ENCODE data around the gene PCDHB5. TPM values are rescaled to one million over a fixed set of nuclear protein-coding genes. Genes with fewer than 3 reads are reported as not detected.
"Not testable (repeated sequence)": the region's sequence is repeated elsewhere in the genome, so short reads cannot be mapped to it uniquely, and the experiment has no call there.

The PCDHB5 gene
- polyA plus RNA-seq, 2 of the 4 experiments (the other 2 are of a cell fraction) = 1.4 to 2.0 TPM

- 50% methylated on average over 11 of the region's 12 CpGs for WGBS (ENCODE audit: missing lambda C conversion rate)
- TF ChIP-seq CEBPB (IDR thresholded peaks at IDR 0.05) (no peak), CHD2 (IDR thresholded peaks at IDR 0.05; ENCODE audit: low read length, partially characterized antibody) (no peak), KDM5A (IDR thresholded peaks at IDR 0.05) (no peak), POLR2AphosphoS2 (conservative IDR thresholded peaks at IDR 0.05; ENCODE audit: low read length) (no peak), EP300 (IDR thresholded peaks at IDR 0.05) (no peak)
- Histone ChIP-seq H3K4me3 (no peak overlapping the region), H3K4me1 (no peaks in the 10 kb centered on the region), H3K27ac (no peak overlapping the region), H3K4me2 (no peak overlapping the region), H3K9me3 (peaks cover 19% of the 10 kb centered on the region; the same call in 2 of the 3 replicates)
- ChIA-PET CTCF (interaction anchor here (1.0 to 1.5 kb wide), 2 partner anchors 13 to 442 kb away, joined by 3 to 4 read pairs; partner anchors contain the start of gene PCDHB5), POLR2A (no interaction called here)
- DNase-seq (ENCODE audit: low read depth in 1 of 2, low spot score in 1 of 2) (no peak), ATAC-seq (no peak), FAIRE-seq (no peak)
Measured at GRCh38 chr5:141121985-141122384, 13.0 kb upstream of the PCDHB5 start.

DNA sequence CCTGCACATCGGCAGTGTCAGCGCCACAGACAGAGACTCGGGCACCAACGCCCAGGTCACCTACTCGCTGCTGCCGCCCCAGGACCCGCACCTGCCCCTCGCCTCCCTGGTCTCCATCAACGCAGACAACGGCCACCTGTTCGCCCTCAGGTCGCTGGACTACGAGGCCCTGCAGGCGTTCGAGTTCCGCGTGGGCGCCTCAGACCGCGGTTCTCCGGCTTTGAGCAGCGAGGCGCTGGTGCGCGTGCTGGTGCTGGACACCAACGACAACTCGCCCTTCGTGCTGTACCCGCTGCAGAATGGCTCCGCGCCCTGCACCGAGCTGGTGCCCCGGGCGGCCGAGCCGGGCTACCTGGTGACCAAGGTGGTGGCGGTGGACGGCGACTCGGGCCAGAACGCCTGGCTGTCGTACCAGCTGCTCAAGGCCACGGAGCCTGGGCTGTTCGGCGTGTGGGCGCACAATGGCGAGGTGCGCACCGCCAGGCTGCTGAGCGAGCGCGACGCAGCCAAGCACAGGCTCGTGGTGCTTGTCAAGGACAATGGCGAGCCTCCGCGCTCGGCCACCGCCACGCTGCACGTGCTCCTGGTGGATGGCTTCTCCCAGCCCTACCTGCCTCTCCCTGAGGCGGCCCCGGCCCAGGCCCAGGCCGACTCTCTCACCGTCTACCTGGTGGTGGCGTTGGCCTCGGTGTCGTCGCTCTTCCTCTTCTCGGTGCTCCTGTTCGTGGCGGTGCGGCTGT lies 11.4 kb upstream of the PCDHB5 start:
- FAIRE-seq; H3K27ac ChIP-seq; DNase-seq (ENCODE audit: low read depth in 1 of 2, low spot score in 1 of 2); POLR2A ChIA-PET; H3K4me3 ChIP-seq; CTCF ChIA-PET; H3K4me2 ChIP-seq; H3K4me1 ChIP-seq; ATAC-seq: not testable (repeated sequence)
- 78% methylated on average over 25 of the region's 73 CpGs for WGBS (ENCODE audit: missing lambda C conversion rate)
- peaks cover 15% of the 10 kb centered on the region; the same call in 1 of the 3 replicates for H3K9me3 ChIP-seq

- no peak for FAIRE-seq
- no peak for DNase-seq (ENCODE audit: low read depth in 1 of 2, low spot score in 1 of 2)
- WGBS (ENCODE audit: missing lambda C conversion rate) = 87% methylated on average over 1 of the region's 1 CpG
- no peak overlapping the region for H3K27ac ChIP-seq
- TF ChIP-seq SREBF2 (IDR thresholded peaks at IDR 0.05) (no peak), JUN (IDR thresholded peaks at IDR 0.05) (no peak), MAFK (IDR thresholded peaks at IDR 0.05; ENCODE audit: partially characterized antibody) (no peak), HES2 (IDR thresholded peaks at IDR 0.05) (no peak), PBX3 (IDR thresholded peaks at IDR 0.05) (no peak), CBX8 (IDR thresholded peaks at IDR 0.05) (no peak), USF2 (IDR thresholded peaks at IDR 0.05) (no peak), CHD2 (IDR thresholded peaks at IDR 0.05; ENCODE audit: low read length, partially characterized antibody) (no peak), ELK1 (IDR thresholded peaks at IDR 0.05; ENCODE audit: low read depth, low read length) (no peak), JUNB (IDR thresholded peaks at IDR 0.05) (no peak), HOXB13 (CRISPR knock-in tag; IDR thresholded peaks at IDR 0.05; ENCODE audit: low read depth) (no peak)
- H3K9me3 ChIP-seq = peaks cover 15% of the 10 kb centered on the region; the same call in 1 of the 3 replicates
- ChIA-PET POLR2A (no interaction called here), CTCF (interaction anchor here (1.5 to 2.0 kb wide), 2 partner anchors 33 to 86 kb away, joined by 5 to 6 read pairs; partner anchors contain the start of gene PCDHB2)
- H3K4me3 ChIP-seq = no peak overlapping the region
- no peak for ATAC-seq
- no peak overlapping the region for H3K4me2 ChIP-seq
- H3K4me1 ChIP-seq = no peaks in the 10 kb centered on the region
Measured at GRCh38 chr5:141127305-141127704, 7.7 kb upstream of the PCDHB5 start.

DNA sequence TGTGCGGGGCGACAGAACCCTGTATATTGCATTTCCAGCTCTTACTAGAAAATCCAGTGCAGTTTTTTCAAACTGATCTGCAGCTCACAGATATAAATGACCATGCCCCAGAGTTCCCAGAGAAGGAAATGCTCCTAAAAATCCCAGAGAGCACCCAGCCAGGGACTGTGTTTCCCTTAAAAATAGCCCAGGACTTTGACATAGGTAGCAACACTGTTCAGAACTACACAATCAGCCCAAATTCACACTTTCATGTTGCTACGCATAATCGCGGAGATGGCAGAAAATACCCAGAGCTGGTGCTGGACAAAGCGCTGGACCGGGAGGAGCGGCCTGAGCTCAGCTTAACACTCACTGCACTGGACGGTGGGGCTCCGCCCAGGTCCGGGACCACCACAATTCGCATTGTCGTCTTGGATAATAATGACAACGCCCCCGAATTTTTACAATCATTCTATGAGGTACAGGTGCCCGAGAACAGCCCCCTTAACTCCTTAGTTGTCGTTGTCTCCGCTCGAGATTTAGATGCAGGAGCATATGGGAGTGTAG lies 786 bp downstream of the PCDHB5 start:
- ChIA-PET CTCF (interaction anchor here (1.1 to 2.0 kb wide), 10 partner anchors 8 to 388 kb away, joined by 3 to 6 read pairs (median 4); partner anchors contain the start of genes PCDHB2 and PCDHB6), POLR2A (interaction anchor here (0.9 kb wide), 1 partner anchor 185 kb away, joined by 3 read pairs; the partner anchor contains the start of gene TAF7)
- ATAC-seq (peak in 1 of 2 experiments; percentile 19; a peak in 1 of 6 replicates), DNase-seq (ENCODE audit: low read depth in 1 of 2, low spot score in 1 of 2) (no peak), FAIRE-seq (no peak)
- Histone ChIP-seq H3K4me1 (no peaks in the 10 kb centered on the region), H3K27ac (no peak overlapping the region), H3K4me3 (peak overlapping the region; percentile 37), H3K4me2 (peak overlapping the region; percentile 31), H3K9me3 (peaks cover 28% of the 10 kb centered on the region)
- WGBS (ENCODE audit: missing lambda C conversion rate) = 72% methylated on average over 19 of the region's 19 CpGs
- TF ChIP-seq KDM1A (IDR thresholded peaks at IDR 0.05; ENCODE audit: low read depth) (no peak), MYC (IDR thresholded peaks at IDR 0.05; ENCODE audit: borderline replicate concordance, low read length) (no peak), CTCF (IDR thresholded peaks at IDR 0.05) (no peak), ZSCAN20 (CRISPR knock-in tag; IDR thresholded peaks at IDR 0.05) (no peak), RNF2 (IDR thresholded peaks at IDR 0.05; ENCODE audit: borderline replicate concordance, low read depth) (no peak), EHMT2 (IDR thresholded peaks at IDR 0.05; ENCODE audit: low read depth) (no peak), ELK1 (IDR thresholded peaks at IDR 0.05; ENCODE audit: low read depth, low read length) (no peak), MAZ (IDR thresholded peaks at IDR 0.05; ENCODE audit: borderline replicate concordance, low read depth, low read length) (no peak)
